ENCODE data around the gene GUCA1C.

GUCA1C gene

DNA sequence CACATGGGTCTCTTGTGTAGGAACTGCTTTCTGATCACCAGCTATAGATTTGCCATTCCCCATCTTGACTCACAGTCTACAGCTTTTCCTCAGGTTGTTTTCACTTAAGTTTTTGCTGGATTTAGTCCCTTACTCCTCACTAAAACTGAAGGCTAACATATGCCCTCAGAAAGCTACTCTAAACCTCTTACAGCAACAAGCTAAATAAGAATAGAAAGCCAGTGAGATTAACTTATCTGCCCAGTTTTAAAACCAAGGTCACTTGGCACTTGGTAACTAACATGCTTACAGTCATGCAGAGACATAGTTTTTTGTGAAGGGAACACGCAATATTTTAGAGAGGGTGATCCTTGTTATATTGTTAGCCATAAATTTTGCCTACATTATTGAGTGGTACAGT is at the start of gene GUCA1C:
Gene GUCA1C (minus strand): TSS at position 180 of the 400 bp plus-strand sequence. CDS start 117 bp downstream, at position 63.
- DNase-seq (ENCODE audit: low spot score) = no peak

DNA sequence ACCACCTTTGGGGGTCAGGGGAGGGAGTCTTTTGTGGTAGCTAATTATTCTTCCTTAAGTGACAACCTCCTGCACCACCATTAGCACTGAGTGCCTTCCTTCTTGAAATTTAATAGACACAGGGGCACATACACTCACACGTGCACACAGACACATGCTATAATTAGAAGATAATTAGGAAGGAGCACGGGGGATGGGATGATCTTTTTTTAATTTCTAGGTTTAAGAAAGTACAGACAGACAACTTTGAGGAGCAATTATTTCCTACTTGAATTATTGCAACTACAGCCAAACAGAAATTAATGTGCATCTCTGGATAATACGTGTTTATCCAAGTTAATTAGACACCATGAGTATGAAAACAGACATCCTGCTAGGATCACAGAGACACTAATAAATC is 44.8 kb upstream of the GUCA1C start:
- no peak for DNase-seq (ENCODE audit: low spot score)

DNA sequence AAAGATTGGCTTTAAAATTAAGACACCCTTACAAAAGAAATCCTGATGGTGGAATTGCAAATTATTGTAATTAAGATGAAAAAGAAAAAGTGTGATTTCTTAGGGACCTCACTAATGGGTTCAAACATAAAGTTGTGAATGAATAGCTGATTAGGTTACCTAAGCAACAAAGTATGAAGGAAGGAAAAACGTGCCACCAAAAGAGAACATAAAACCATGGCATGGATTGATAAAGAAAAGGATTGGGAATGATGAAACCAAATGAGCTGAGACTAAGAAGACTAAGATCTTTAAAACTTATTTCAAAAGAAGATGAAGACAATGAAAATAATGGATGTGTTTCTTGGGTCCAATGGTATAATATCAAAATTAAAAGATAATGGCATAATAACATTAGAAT is 32.2 kb upstream of the GUCA1C start:
- peak; percentile 24 for DNase-seq (ENCODE audit: low spot score)

DNA sequence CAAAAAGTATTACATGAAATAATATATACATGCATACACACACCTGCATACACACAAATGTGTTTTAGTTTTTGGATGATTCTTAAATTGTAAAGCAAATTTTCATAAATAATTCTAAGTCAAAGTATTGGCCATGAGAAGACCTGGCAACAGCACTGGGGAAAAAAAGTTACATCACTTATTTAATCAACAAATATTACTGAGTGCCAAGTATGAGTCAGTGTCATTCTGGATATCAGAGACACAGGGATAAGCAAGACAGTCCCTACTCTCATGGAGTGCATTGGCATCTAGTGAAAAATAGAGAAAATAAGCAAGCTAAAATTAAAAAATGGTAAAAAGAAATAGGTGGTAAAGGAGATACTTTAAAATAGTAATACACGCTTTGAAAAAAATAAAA is 29.4 kb upstream of the GUCA1C start:
- peak; percentile 5 for DNase-seq (ENCODE audit: low spot score)

DNA sequence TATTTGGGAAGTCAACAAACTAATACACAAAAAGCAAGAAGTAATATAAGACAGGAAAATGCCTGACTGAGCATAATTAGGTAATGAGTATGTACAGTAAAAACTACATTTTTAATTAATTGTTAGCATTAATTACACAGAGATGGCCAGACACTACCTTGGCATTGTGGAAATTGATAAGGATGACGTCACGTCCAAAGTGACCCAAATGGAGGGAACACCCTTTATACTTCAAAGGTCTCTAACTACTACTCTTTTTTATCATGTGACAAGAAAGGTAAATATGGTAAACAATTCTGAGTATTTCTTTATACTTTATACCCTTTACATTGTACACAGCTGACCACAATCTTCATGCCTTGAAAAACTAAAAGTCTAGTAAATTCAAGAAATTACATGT is 22.4 kb upstream of the GUCA1C start:
- DNase-seq (ENCODE audit: low spot score) = no peak

- DNase-seq (ENCODE audit: low spot score) = no peak
These were observed 19.3 kb upstream of the GUCA1C start for GRCh38 chr3:108973019-108973418.

GRCh38 chr3:108972482-108972881 is 18.8 kb upstream of the GUCA1C start:
- DNase-seq (ENCODE audit: low spot score) = no peak

GRCh38 chr3:108970561-108970960 is 16.9 kb upstream of the GUCA1C start:
- DNase-seq (ENCODE audit: low spot score) = no peak

GRCh38 chr3:108966773-108967172 is 13.1 kb upstream of the GUCA1C start:
- DNase-seq (ENCODE audit: low spot score) = no peak

GRCh38 chr3:108959017-108959416 is 5.3 kb upstream of the GUCA1C start:
- DNase-seq (ENCODE audit: low spot score) = no peak

DNA sequence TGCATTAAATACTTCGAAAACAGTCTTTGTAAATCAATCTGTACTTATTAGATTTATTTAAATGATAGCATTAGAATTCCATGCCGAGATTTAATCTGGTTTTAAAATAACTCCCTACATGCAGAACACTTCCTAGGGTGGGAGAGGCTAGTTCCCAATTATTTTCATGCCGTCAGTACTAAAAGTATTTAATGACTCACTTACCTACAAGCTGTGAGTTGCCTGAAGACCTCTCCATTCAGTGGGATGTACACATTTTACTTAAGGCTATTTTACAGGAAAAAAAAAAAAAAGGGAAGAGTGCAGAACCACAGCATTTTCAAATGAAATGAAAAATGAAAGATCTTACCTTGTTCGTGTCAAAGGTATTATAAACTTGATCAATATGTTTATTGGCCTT is 469 bp downstream of the GUCA1C start:
- peak; percentile 41 for DNase-seq (ENCODE audit: low spot score)

DNA sequence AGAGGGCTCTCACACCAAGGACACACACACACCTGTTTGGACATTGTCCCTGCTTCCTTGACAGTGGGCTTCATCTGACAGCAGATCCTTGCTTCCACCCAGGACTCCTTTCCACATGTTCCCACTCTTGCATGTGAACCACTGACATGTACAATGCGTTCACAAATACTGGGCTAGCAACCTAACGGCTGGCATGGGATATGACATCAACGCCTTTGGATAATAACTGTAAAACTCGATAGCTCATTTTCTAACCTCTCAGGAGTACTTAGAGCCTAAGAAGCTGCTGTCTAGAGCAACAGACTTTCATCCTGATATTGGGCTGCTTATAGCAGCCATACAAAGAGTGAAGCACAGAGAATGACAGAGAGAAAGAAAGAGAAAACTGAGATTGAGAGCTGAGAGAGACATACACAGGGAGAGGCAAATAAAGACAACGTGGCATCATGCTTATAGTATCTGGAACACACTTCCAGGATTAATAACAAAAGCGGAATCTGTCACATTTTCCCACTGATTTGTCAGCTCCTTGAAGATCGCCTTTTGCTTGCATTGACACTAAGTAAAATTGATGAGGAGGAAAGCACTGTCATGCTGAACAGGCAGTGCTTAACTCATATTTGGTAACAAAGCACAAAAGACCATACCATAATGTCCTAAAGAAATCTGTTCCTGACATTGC is 1.7 kb downstream of the GUCA1C start:
- no peak for DNase-seq (ENCODE audit: low spot score)

- DNase-seq (ENCODE audit: low spot score) = no peak
These were observed 5.8 kb downstream of the GUCA1C start for GRCh38 chr3:108947855-108948254.

DNA sequence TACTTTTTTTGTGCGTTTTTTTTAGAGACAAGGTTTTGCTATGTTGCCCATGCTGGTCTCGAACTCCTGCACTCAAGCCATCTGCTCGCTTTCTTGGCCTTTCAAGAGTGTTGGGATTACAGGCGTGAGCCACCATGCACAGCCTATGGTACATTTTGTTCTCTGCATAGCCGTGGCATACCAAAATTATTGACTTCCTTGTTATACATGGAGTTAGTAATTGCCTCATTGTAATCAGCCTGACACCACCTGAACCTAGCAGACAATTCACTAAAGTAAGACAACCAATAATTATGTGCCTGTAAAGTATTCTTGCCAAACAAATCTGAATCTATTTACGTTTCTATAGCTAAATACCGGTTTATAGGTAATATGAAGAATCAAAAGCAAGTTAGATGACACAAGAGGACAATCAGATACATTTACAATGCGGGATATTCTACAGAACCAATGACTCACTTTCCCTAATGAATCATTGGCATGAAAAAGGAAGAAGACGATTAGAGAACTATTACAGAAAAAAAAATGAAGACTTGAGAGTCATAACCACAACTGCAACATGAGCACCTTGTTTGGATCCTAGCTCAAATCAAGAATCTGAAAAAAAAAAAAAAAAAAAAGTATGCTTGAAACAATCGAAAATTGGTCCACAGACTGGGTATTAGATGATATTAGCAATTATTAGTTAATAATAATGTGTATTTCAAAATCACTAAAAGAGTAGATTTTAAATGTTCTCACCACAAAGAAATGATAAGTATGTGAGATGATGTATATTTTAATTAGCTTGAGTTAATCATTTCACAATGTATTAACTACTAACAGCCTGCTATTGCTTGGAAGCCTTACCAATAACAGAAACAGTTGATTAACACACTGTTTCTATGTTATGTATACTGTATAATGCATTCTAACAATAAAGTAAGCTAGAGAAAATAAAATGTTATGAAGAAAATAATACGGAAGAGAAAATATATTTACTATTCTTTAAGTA is 7.1 kb downstream of the GUCA1C start:
- DNase-seq (ENCODE audit: low spot score) = peak; percentile 87

DNA sequence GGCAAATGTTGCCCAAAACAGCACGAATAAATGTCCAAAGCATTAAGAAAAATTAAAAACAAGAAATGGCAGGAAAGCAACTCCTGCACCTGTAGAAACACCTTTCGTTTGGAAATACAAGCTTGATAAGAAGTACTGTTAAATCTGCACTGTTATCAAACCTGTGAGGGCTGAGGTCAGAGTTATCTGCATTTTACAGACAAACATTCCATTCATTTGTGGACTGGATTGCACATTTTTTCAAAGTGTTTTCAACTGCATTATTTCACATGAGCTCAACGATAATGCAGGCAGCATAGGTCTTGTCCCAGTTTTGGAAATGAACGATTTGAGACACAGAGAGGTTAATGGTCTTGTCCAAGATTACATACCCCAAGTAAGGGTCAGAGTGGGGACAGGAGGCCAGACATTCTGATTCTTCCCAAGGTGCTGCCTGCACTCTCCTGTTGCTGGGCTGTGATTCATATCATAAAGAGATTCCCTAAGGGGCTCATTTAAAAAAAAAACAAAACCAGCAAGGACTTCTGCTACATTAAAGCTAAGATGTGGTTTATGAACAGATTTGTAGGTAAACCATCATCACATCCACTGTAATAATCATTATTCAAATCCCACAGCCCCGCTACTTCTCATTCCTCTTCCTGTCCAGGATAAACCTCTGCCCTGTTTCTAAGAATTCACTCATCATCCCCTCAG is 13.0 kb downstream of the GUCA1C start:
- DNase-seq (ENCODE audit: low spot score) = peak; percentile 65

DNA sequence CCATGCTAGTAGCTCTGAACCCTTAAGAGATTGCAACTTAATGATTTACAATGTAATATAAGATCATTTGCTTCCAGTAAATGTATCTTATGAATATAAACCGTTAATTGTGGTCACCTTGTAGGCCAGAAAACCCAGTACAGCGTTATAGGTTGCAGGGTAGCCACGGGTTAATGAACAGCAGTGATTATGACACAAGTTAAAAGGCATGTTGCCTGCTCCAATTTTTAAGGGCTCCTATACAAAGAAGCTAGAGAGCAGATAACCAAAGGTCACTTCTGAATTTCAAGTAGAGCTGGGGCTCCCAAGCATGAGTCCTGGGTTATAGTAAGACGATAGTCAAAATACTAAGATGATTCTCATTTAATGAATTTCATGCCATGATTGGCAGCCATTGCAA is 13.5 kb downstream of the GUCA1C start:
- DNase-seq (ENCODE audit: low spot score) = peak; percentile 77

DNA sequence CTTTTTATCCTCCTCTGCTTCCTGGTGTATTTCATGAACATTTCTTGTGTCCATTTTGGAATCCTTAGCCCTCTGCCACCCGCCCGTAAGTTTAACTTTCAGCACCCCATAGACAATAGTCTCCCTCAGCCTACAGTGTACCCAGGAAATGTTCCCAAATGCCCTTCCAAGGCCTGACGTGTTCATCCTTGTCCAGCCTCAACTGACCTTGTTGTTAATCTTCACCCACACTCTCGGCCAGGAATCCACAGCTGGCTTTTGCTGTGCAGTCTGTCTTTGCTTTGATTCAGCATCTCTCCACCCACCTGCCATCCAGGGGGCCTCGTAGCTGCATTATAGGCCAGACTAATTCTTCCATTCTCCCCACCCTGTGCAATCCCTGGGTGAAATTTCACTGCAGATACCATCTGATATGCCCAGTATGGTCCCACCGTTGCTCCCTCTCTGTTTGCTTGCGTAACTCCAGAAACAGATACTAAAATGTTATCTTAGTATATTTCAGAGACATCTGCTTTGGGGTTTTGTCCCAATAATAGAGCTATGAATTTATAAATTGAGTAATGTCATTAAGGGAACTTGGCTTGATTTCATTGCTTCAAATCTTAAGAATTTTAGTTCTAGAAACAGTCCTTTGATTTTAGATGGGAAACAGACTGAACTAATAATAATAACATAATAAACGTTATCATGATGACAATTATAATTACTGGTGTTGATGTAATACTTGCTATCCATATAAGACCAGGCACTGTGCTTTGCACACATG is 16.6 kb downstream of the GUCA1C start:
- DNase-seq (ENCODE audit: low spot score) = no peak

DNA sequence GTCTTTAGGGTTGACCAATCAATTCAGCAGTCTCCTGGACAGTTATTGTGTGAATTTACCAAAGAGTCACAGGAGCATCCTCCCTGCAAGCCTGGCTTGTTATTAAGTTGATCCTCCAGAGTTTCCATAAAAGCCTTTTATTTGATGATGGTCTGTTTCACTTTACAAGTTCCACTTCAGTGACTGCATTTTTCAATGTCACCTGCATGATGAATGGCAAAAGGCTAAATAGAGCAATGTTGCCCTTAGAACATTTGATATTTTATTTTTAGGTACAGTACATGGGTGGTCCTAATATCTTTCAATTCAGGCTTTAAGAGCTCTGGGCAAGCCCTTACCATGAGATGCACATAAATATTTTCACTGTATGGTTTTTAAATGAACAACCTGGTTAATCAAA is 22.6 kb downstream of the GUCA1C start:
- DNase-seq (ENCODE audit: low spot score) = no peak

GRCh38 chr3:108918866-108919265 is 34.8 kb downstream of the GUCA1C start:
- no peak for DNase-seq (ENCODE audit: low spot score)

DNA sequence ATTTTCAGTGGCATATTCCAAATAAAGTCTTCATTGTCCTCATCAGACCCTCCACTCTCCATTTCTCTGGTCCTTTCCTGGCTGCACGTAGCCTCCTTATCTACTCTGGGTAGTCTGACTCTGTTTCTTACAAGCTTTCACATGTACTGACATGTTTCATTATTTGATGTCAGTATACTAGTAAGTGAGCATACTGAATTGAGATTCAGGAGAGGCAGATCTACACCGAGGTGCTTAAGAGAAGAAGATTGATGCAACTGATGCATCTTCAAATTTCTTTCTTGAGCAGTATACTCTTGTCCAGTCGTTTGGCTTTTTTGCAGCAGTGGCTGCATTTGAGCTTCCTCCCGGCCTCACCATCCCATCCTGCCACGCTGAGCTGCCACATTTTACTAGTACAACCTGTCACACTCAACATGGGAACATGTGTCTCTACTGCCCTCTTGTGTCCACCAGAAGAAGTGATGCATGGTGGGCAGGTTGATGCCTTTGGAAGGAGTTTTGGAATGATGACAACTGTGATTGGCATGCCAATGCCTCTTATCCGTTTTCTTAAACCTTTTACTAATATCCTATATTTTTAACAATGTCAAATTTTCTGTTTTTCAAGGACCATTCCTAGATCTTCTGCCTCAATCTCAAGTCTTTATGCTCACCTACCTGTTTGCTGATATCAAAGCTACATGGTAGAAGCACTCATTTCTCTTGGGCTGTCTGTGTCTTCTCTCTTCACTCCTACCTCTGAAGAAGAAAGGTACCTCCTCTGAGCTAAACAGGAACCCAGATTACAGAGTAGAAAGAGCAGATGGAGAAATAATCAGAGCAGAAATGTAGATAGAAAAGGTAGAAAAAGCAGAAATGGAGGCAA is 38.7 kb downstream of the GUCA1C start:
- DNase-seq (ENCODE audit: low spot score) = peak; percentile 70

DNA sequence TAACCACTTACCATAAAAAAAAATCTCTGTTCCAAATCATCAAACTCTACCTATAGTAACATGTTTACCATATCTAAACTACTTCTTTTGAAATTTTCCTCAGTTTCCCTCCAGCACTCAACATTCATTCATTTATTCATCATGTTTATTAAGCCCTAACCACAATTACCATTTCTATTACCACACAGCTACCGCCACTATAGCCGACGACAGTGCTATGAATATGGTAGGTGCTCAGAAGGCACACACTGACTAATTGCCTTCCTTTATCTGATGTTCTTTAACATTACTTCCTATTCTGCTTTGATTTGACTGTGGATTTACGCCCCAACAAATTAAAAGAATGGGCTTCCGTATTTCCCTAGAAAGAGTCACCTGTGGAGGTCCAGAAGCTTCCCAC is 43.9 kb downstream of the GUCA1C start:
- DNase-seq (ENCODE audit: low spot score) = no peak
